NCI-H82 treated with DMSO at 0.1 percent for 48 hours (cell line): ENCODE results near the gene SULF2.

Experiments
- DNase-seq: peaks from one replicate; lab custom pipeline; 2025; ENCODE audit not compliant: unreplicated experiment; lab: John Stamatoyannopoulos, UW

SULF2 gene

DNA sequence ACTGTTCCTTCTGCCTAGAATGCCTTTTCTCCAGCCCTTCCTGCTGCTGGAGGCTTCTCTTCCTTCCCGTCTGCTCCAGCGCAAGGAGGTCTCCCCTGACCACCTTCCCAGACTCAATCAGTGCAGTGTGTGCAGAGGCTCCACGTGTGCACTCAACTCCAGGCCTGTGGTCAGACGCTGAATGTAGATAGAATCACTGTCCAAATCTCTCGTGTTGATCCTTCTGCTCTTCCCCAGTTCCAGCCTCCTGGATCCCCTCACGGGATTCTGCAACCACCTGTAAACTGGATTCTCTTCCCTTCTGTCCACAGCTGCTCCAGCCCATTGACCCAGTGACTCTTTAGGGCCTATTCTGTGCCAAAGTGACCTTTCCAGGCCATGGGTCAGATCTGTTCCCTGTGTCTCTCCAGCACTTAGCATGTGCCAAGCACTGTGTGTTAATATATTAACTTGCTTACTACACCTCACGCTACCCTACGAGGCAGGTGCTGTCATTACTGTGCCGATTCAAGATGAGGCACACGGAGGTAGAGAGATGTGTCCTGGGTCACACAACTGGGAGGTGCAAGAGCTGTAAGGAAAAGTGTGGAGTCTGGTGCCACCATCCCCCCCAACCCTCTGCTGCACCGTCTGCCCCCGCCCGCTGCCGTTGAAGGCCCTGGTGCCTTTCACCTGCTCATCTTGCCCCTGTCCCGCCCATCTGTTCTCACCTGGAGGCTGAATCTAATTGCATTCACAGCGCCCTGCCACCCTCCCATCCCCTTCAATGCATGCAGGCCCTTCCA, 112.2 kb downstream of the SULF2 start:
- DNase-seq: no peak

DNA sequence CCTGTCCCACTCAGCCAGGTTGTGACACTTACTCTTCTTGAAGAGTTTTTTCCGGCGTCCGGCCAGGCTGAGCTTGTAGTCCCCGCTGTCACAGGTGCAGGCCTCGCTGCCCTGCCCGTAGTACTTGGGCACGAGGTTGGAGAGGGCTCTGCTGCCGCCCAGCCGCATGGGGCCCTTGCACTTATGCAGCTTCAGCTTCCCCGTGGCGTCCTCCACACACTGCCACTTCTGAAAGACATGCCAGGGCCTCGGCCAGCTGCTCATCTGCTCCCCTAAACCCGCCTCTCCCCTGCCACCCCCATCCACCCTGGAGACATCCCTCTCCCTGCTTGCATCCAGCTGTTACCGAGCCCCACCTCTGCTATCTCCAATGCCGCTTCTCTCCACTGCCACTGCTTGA, 113.1 kb downstream of the SULF2 start:
- DNase-seq: no peak

DNA sequence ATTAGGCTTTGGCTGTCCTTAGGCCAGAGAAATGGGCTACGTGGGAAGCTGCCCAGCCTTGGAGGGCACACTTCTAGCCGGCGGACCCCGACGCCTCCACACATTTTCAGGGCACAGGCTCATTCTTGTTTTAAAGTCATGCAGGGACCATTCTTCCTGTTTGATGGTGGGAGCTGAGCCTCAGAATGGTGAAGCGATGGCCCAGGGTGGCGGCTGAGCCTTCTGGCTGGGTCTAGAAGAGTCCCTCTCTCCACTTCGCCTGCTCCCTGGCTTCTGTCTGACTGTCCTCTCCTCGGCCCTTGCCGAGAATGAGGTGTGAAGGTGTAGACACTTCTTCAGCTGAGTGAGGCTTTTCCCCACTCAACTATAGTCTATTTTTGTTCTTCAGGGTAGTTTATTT, 114.4 kb downstream of the SULF2 start:
- no peak for DNase-seq

DNA sequence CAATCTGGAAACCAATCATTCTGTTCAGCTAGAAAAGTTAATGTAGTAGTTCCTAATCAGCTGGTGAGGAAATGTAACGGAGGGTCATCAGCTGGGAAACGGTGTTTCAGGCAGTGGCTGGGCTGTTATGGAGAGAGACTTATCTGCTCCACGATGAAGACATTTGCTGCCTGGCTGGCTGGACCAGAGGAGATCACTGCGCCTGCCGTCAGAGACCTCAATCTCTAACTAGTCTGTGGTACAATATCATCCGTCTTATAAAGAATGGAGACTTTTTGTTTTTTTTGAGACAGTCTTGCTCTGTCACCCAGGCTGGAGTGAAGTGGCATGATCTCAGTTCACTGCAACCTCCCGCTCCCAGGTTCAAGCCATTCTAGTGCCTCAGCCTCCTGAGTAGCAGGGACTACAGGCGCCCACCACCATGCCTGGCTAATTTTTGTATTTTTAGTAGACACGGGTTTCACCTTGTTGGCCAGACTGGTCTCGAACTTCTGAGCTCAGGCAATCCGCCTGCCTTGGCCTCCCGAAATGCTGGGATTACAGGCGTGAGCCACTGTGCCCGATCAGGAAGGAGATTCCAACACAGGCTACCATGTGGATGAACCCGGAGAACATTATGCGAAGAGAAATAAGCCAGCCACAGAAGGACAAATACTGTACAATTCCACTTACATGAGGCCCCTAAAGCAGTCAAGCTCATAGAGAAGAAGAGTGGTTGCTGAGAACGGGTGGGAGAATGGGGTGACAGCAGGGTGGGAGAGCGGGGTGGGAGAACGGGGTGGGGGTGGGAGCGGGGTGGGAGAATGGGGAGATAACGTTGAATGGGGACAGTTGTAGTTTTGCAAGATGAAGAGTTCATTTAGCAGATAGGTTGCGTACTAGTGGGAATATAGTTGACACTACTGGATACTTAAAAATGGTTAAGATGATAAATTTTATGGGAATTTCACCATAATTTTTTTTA, 115.1 kb downstream of the SULF2 start:
- no peak for DNase-seq

DNA sequence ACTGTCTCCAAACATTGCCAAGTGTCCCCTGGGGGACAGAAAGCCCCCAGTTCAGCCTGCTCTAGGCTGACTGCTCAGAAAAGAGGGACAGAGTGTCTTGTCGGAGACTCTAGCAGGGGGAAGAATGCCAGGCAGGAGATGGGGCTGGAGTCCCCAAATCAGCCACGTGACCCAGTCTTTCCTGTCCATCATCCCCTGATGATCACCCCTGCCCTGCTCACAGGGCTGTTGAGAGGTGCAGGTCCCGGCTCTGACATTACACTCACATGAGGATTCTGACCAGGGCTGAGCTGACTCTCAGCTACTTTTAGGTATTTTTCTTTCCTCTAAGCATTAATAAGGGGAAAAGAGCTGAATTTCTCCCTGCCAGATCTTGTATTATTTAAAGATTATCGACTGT, 115.8 kb downstream of the SULF2 start:
- no peak for DNase-seq

DNA sequence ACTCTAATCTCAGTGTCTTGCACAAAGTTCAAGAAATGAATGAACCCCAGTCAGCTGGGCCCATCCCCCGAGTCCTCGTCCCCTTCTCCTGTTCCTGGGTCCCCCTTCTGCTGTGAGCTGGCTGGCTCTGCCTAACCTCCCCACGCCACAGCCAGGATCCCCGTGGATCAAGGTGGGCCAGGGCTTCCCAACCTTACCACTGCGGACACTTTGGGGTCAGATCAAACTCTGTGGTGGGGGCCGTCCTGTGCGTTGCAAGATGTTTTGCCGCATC, 116.2 kb downstream of the SULF2 start:
- DNase-seq: no peak

DNA sequence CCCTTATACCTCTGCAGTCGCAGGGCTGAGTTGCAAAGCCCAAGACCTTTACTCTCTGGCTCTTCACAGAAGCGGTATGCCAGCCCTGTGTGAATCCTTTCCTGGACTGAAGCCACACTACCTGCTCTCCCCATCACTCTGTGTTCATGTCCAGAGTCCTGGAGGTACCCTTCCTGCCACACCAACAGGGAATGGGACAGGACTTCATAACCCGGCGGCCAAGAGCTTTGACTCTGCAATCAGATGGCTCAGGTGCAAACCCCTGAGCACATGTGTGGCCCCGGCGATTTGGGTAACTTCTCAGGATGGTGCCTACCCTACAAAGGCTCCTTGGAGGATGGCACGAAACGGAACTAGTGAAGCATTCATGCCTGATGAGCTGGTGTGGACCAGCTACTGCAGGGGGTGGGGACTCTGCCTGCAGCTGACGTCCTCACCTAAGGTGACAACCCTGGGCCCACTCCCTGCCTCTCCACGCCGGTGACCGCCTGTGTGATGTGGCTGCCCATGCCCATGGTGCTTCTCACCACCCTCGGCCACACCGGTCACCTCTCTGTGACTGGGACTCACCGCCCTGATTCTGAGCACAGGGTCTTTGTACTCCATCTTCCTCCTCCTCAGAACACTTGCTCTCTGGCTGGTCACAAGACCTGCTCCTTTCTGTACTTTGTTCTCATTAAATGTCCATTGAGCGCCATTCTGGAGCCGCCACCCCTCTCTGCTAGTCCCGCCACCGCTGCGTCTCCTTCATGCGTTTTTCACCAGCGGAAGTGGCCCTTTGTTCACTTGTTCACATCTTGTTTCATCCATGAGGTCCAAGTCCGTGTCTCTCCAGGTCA, 116.7 kb downstream of the SULF2 start:
- DNase-seq: no peak

DNA sequence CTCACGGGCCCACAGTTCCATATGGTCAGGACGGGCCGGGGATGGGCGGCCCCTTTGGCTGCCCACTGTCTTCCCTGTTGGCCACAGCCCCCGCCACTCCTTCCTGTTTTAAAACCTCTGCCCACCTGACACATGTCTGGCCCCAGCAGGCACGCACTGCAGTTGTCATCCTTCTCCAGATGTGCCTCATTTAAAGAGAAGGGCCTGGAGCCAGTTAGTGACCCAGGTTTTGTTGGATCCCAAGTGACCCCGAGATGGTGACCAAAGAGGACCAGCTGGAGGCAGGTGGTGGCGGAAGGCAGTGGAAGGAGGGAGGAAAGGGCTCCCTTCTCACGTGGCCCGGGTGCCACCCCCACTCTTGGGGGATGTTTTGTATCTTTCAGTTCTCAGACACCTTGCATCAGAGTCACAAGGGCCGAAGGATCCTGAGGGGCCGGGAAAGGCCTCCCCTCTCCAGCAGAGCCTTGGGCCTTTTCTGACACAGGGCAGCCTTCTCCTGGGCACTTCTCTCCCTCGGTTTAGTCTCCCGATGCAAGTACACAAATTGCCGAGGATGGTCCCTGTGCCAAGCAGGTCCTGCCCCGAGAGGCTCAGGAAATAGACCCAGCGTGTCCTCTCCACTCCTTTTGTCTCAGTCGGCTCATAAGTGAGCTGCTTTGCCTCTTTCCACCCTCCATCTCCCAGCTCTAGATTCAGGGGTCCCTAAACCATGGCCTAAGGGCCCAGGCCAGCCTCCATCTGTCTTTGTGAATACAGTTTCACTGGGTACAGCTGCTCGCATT, 117.6 kb downstream of the SULF2 start:
- no peak for DNase-seq

DNA sequence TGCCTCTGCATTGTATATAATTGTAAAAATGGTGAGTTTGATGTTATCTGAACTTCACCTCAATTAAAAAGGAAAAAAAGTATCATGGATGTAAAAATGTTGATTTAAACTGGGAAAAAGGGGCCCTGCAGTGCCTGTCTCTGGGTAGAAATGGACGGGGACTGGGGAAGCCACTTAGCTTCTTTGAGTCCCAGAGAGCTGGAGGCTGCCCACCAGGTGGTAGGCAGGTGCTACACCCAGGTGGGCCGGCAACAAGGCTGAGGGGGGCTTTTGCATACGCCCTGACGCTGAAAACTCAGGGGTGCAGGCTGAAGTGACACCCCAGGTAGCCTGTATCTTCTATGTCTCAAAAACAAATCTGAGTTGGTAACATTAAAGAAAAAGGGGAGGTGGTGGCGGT, 118.2 kb downstream of the SULF2 start:
- no peak for DNase-seq

DNA sequence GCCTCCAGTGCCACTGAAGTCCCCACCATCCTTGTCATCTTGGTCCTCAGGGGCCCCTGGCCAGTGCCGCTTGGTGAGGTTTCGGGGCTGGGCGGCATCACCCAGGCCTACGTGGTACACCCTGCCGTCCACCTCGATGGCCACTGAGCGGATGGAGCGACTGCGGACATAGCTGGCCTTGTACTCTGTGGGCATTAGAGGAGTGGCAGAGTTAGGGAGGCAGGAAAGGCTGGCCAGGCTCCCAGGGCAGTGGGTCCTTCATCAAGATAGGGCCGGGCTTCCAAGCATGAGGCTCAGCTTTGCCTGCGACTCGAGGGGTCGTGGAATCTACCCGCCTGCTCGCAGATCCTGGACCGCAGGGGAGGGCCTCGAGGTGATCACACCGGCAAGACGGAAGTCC, 119.0 kb downstream of the SULF2 start:
- no peak for DNase-seq

DNA sequence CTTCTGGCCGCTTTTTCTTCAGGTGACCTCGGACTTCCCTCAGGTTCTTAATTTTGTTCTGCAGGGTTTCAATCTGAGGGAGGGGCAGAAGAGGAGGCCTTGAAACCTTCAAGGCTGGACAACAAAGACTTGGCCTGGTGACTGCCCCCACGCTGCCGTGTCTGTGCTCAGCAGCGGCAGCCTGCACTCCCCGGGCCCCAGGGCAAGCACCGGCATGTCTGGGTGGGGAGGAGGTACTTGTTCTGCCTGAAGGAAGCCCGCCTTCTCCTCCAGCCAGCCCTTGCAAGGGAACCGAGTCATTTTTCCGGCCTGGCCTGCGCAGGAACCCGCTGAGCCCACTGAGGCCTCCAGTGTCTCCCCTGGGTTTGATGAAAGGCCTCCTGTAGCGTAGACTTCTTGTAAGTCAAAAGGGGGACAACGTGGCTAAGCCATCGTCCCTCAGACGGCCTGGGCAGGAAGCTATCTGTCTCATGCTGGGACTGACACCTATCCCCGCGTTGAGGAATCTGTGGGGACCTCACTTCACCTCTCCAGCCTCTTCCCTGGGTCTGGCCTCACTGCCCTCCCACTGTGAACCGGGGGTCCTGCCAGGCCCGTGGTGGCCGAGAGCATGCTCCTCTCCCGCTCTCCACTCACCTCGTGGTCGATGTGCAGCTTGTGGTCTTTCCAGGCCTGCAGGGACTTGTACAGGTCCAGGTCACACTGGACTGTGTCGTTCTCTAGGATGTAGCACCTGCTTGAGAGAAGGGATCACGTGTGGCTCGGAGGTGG, 119.9 kb downstream of the SULF2 start:
- no peak for DNase-seq

DNA sequence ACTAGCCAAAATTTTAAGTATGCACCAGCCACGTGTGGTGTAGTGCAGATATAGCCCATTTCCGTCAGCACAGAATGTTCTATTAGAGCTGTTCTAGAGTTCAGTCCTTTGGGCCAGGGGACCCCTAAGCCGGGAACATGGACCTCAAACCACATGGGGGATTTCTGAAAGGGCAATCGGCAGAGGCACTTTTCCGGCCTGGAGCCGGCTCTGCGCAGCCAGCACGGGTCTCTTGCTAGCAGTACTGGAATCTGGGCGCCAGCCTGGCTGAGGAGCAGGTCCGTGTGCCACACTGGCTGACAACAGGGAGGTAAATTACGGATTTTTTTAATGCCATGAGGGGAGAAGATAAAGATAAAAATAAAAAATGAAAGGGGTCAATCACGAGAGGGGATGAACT, 120.5 kb downstream of the SULF2 start:
- no peak for DNase-seq

DNA sequence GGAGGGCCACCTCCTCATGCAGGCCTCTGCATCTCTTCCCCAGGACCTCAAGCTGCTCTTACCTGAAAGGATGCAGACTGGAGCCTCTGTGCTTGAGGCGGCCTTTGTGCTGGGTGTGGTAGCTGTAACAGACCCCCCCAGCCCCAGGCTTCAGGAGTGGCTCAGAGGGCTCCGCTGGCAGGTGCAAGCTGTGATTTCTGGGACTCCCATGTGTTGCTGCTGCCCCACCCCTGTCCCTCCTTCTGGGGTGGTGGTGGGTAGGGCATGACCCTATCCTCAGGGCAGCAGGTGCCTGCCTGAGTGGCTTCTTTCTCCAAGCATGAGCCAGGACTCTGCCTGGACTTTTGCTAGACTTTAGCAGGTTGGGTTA, 121.2 kb downstream of the SULF2 start:
- no peak for DNase-seq

DNA sequence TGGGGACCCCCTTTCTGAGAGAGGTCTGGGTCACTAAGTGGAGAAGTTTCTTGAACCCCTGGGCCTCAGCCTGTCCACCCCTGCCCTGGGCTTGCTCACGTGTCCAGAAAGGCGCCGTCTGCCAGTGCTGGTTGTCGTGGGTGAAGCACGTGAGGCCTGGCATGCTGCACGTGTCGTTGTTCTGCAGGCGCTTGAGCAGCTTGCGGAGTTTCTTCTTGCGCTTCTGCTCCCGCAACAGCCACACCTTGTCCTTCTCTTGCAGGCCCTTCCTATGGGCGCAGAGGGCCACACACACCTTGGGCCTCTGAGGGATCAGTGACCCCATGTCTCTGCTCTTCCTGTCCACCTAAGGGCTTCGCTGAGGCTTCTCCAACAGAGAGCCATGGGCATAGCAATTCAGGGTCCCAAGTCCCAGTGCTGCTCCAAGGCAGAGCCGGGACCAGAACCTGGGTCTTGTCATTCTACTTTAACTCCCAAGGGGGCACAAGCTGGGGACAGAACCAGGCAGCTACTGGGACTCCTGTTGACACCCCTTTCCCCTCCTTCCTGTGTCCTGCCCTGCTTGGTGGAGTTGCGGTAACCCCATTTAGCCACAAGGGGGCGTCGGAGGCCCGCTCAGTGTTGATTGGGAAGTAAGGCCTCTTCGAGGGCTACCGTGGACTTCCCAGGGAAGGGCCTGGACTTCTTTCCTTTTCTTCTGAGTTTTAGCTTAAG, 121.8 kb downstream of the SULF2 start:
- DNase-seq: peak; percentile 42

DNA sequence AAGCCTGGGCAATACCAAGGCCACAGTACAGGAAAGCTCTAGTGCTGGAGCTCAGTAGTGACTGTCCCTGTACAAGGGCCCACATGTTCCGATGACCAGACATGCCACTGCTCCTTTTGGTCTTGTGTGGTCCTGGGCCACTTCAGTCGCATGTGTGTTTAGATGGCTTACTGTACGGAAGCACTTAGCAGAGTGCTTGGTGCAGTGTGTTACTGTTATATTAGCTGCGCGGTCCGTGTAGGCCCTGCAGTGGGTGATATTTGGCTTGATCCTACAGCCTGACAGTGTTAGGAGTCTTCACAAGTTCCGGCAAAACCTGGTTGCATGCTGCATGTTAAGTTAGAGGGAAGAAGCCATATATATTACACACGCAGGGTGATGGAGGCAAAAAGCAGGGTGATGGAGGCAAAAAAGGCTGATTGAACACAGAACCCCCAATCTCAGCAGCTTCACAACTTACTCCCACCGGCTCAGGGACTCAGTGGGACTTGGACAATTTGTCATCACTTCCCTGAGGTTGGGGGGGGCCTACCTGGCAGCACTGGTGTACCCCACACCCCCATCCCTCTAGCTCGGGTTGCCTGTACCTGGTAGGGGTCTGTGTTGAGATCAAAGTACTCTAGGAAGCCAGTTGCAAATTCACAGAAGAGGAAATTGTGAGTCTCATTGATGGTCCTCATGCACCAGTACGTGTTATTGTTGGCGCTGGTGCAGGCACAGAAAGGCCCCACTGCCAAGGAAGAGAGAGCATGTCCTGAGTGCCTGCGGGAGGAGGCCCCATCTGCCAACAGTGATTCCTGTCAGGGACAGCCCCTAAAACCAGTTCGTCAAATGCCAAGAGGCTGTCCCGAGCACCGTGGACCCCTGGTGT, 122.6 kb downstream of the SULF2 start:
- no peak for DNase-seq

DNA sequence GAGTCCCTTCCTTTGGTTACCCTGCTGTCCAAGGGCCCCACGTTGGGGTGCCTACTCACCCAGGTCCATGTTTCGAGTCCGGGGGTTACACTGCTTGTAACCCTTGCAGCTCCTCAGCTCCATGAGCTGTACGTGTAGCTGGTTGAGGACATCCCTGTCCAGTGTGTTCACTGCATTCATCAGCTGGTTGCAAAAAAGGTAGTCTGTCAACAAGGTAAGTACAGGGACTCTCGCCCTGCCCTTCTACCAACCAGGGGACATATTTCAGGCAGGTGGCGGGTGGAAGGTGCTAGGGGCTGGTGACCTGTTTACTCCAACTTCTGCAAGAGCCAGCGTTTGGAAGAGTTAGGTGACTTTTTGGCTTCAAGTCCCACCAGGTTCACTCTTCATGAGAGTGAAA, 123.6 kb downstream of the SULF2 start:
- no peak for DNase-seq

DNA sequence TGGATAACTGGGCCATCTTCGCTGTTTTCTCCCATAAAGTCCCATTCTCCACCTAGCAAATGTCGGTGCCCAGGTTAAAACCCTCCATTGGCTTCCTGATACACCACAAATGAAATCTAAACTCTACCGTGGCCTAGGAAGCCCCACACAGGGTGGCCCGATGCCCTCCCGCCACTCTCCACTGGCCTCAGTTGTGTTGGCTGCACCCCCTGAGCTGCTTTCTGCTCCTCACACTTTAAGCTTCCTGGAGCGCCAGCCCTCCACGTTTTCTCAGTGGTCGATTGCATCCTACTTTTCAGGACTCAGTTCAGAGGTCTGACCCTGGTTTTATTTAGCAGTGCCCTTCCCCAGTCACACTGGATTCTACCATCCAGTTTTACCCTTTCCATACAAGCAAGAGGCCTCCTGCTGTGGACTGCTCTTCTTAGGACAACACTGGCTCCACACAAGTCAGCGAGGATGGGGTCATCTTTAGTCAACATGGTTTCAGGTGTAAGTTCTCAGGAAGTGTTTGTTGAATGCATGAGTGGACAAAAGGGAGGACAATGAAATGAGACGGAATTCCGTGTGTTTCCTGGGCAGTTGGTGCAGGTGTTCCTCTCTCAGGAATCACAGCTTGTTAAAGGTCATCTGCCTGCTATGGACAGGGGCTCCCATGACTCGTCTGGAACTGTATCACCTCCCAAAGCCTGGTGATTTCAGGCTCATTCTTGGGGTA, 124.1 kb downstream of the SULF2 start:
- no peak for DNase-seq

DNA sequence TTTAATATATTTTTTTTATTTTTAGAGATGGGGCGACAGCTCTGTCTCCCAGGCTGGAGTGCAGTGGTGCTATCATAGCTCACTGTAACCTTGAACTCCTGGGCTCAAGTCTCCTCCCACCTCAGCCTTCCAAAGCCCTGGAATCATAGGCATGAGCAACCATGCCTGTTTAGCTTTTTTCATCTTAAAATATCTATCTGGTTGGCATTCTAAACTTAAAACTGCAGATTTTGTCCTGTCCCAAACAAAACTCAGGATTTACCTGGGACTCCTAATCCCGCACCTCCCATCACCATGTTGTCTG, 124.7 kb downstream of the SULF2 start:
- no peak for DNase-seq
